SK-N-SH (cell line): Measurements from ENCODE around the gene RFX3. TPM values are rescaled to one million over a fixed set of nuclear protein-coding genes. Genes with fewer than 3 reads are reported as not detected.

ENCODE experiments used
- CTCF ChIA-PET: fragments of 300-600, 350-600 bp; formaldehyde crosslinking; extraction: SDS; loops from one replicate; lab custom pipeline; 2021; lab: Yijun Ruan, JAX
- POLR2A ChIA-PET: fragments of 350-600 bp; sonication (Branson Sonifier 250); formaldehyde crosslinking; extraction: SDS; loops from one replicate; lab custom pipeline; 2020; ENCODE audit warnings: antibody characterized with exemption, inconsistent platforms; lab: Yijun Ruan, JAX
- DNase-seq: peaks from one replicate; pipeline ENCODE4 v3.0.0; 2012
- H2AFZ ChIP-seq: fragments of 200-600 bp; sonication (generic); 2 replicates; pipeline ENCODE4 v1.8.1; 2016; ENCODE audit warnings: antibody characterized with exemption, mild to moderate bottlenecking, low read depth
- H3F3A ChIP-seq: fragments of 200-600 bp; sonication (generic); replicated peaks from 2 replicates; pipeline ENCODE3; 2016; ENCODE audit warnings: antibody characterized with exemption, mild to moderate bottlenecking; ENCODE audit not compliant: insufficient read depth
- H3K27ac ChIP-seq, 2 experiments: fragments of 200-500 bp in 1 of 2; fragments of 200-600 bp in 1 of 2; sonication (Bioruptor generic) in 1 of 2; sonication (generic), shearing (Covaris generic) in 1 of 2; 2 replicates each; pipeline versions ENCODE4 v1.5.1 to v1.6.1; 2014 to 2016; ENCODE audit warnings: low read depth in 2 of 2, inconsistent platforms in 1 of 2, low read length in 1 of 2, mild to moderate bottlenecking in 1 of 2, mixed read lengths in 1 of 2
- H3K27me3 ChIP-seq: fragments of 200-600 bp; sonication (generic), shearing (Covaris generic); 2 replicates; pipeline ENCODE4 v1.6.1; 2016; ENCODE audit warnings: mixed run types; ENCODE audit not compliant: insufficient read depth
- H3K36me3 ChIP-seq, 2 experiments: fragments of 200-500 bp in 1 of 2; fragments of 200-600 bp in 1 of 2; sonication (Bioruptor generic) in 1 of 2; sonication (generic) in 1 of 2; replicated peaks in 1 of 2; 2 replicates each; pipeline versions ENCODE3 to v1.5.1; 2014 to 2016; ENCODE audit warnings: low read length in 1 of 2, mild to moderate bottlenecking in 1 of 2; ENCODE audit not compliant: insufficient read depth in 2 of 2, control insufficient read depth in 1 of 2
- H3K4me1 ChIP-seq, 2 experiments: fragments of 200-500 bp in 1 of 2; fragments of 200-600 bp in 1 of 2; sonication (Bioruptor generic) in 1 of 2; sonication (generic), shearing (Covaris generic) in 1 of 2; 2 replicates each; pipeline versions ENCODE4 v1.5.1 to v1.6.1; 2014 to 2016; ENCODE audit warnings: low read depth in 1 of 2, low read length in 1 of 2, mixed run types in 1 of 2; ENCODE audit not compliant: insufficient read depth in 2 of 2, control insufficient read depth in 1 of 2
- H3K4me2 ChIP-seq: fragments of 200-600 bp; sonication (generic), shearing (Covaris generic); 2 replicates; pipeline ENCODE4 v1.6.1; 2017; ENCODE audit warnings: mixed run types
- H3K4me3 ChIP-seq, 2 experiments: fragments of 200-500 bp in 1 of 2; fragments of 200-600 bp in 1 of 2; sonication (Bioruptor generic) in 1 of 2; sonication (generic), shearing (Covaris generic) in 1 of 2; 2 replicates each; pipeline versions ENCODE4 v1.5.1 to v1.8.1; 2014 to 2016; ENCODE audit warnings: low read depth in 2 of 2, inconsistent platforms in 1 of 2, low read length in 1 of 2, mild to moderate bottlenecking in 1 of 2, mixed read lengths in 1 of 2, moderate library complexity in 1 of 2
- H3K79me2 ChIP-seq: fragments of 200-600 bp; sonication (generic); 2 replicates; pipeline ENCODE4 v1.8.1; 2017; ENCODE audit warnings: mild to moderate bottlenecking; ENCODE audit not compliant: insufficient read depth
- H3K9ac ChIP-seq: fragments of 200-600 bp; sonication (generic); 2 replicates; pipeline ENCODE4 v1.6.1; 2017; ENCODE audit warnings: mixed run types
- H3K9me2 ChIP-seq: fragments of 200-600 bp; sonication (generic); 2 replicates; pipeline ENCODE4 v1.6.1; 2017; ENCODE audit warnings: mixed run types
- H3K9me3 ChIP-seq: fragments of 200-600 bp; sonication (generic); 2 replicates; pipeline ENCODE4 v1.6.1; 2017; ENCODE audit warnings: mixed run types, mild to moderate bottlenecking, moderate library complexity
- H4K20me1 ChIP-seq: fragments of 200-600 bp; sonication (generic); 2 replicates; pipeline ENCODE4 v1.6.1; 2017; ENCODE audit warnings: mild to moderate bottlenecking, mixed run types; ENCODE audit not compliant: insufficient read depth
- EP300 ChIP-seq, 2 experiments: IDR thresholded peaks; 2 replicates each; pipeline versions ENCODE4 v1.4.0 to v1.6.1; 2012; ENCODE audit warnings: borderline replicate concordance in 1 of 2, low read depth in 1 of 2, low read length in 1 of 2
- EZH2phosphoT487 ChIP-seq: fragments of 200-600 bp; sonication (generic); IDR thresholded peaks from 2 replicates; pipeline ENCODE4 v1.6.1; 2017; ENCODE audit warnings: low read depth, mixed run types, mild to moderate bottlenecking, antibody characterized with exemption, moderate library complexity, borderline replicate concordance
- FOSL2 ChIP-seq: IDR thresholded peaks from 2 replicates; pipeline ENCODE4 v1.4.0; 2012; ENCODE audit warnings: low read depth, mild to moderate bottlenecking, moderate library complexity, borderline replicate concordance
- FOXM1 ChIP-seq: IDR thresholded peaks from 2 replicates; pipeline ENCODE4 v1.4.0; 2012; ENCODE audit warnings: low read depth, mild to moderate bottlenecking
- MEF2A ChIP-seq: IDR thresholded peaks from 2 replicates; pipeline ENCODE4 v1.4.0; 2012; ENCODE audit warnings: low read depth, borderline replicate concordance
- POLR2AphosphoS5 ChIP-seq: IDR thresholded peaks from 2 replicates; pipeline ENCODE4 v1.6.1; 2012; ENCODE audit warnings: low read depth, low read length
- RAD21 ChIP-seq: IDR thresholded peaks from 2 replicates; pipeline ENCODE4 v1.6.1; 2012; ENCODE audit warnings: mild to moderate bottlenecking, low read length
- RFX5 ChIP-seq: IDR thresholded peaks from 2 replicates; pipeline ENCODE4 v1.6.1; 2012; ENCODE audit warnings: mild to moderate bottlenecking, improper control_type of control experiment, low read length
- TCF12 ChIP-seq: IDR thresholded peaks from 2 replicates; pipeline ENCODE4 v1.4.0; 2012
- TEAD4 ChIP-seq: IDR thresholded peaks from 2 replicates; pipeline ENCODE4 v1.4.0; 2012; ENCODE audit warnings: mild to moderate bottlenecking, borderline replicate concordance; ENCODE audit not compliant: insufficient read depth
- YY1 ChIP-seq: IDR thresholded peaks from 2 replicates; pipeline ENCODE4 v1.4.0; 2012; ENCODE audit warnings: low read depth, mild to moderate bottlenecking
- WGBS: methylation state at CpG from one replicate; pipeline ENCODE4 v1.1.6; 2017; ENCODE audit warnings: low lambda C conversion rate; 5-methylcytosine and 5-hydroxymethylcytosine counted together
- polyA plus RNA-seq, 3 experiments: library from polyadenylated mRNA; depleted of rRNA; stranded (reverse); fragments of >200 nt; gene quantifications; 2 replicates each; pipeline ENCODE4 v1.2.3, GENCODE V29; 2012
- TF ChIP-seq, protein P1 (sequence below): IDR thresholded peaks from 2 replicates; pipeline ENCODE4 v1.4.0; 2012; ENCODE audit warnings: low read depth, borderline replicate concordance
- TF ChIP-seq, protein P2 (sequence below): fragments of 200-600 bp; sonication (generic); IDR thresholded peaks from 2 replicates; pipeline ENCODE4 v1.6.1; 2017; ENCODE audit warnings: antibody characterized with exemption, mild to moderate bottlenecking, moderate library complexity
- TF ChIP-seq, protein P3 (sequence below): IDR thresholded peaks from 2 replicates; pipeline ENCODE4; 2012

Gene RFX3
- polyA plus RNA-seq, 1 of the 3 experiments (the other 2 are of a cell fraction): 1.7 TPM

DNA sequence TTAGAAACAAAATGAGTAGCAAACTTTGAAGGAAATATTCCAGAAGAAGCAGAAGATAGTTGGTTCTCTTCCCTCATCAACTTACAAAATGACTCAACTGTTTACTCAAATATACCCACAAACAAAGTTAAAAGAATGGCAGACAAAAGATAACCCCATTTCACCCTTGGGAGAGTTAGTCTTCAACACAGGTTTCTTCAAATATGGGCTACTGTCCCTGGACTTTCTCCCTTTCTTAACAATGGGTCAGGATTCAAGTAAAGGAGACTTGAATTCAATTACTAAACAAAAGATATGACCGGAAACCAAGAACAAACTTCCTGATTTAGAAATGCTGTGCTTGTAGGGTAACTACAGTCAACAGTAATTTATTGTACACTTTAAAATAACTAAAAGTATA, 14.2 kb downstream of the RFX3 start:
- no peak overlapping the region for H3K4me3 ChIP-seq
- no peak for DNase-seq
- TF ChIP-seq POLR2AphosphoS5 (no peak), RAD21 (no peak), RFX5 (no peak)
- TF ChIP-seq, protein P1, sequence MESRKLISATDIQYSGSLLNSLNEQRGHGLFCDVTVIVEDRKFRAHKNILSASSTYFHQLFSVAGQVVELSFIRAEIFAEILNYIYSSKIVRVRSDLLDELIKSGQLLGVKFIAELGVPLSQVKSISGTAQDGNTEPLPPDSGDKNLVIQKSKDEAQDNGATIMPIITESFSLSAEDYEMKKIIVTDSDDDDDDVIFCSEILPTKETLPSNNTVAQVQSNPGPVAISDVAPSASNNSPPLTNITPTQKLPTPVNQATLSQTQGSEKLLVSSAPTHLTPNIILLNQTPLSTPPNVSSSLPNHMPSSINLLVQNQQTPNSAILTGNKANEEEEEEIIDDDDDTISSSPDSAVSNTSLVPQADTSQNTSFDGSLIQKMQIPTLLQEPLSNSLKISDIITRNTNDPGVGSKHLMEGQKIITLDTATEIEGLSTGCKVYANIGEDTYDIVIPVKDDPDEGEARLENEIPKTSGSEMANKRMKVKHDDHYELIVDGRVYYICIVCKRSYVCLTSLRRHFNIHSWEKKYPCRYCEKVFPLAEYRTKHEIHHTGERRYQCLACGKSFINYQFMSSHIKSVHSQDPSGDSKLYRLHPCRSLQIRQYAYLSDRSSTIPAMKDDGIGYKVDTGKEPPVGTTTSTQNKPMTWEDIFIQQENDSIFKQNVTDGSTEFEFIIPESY: no peak
- TF ChIP-seq, protein P2, sequence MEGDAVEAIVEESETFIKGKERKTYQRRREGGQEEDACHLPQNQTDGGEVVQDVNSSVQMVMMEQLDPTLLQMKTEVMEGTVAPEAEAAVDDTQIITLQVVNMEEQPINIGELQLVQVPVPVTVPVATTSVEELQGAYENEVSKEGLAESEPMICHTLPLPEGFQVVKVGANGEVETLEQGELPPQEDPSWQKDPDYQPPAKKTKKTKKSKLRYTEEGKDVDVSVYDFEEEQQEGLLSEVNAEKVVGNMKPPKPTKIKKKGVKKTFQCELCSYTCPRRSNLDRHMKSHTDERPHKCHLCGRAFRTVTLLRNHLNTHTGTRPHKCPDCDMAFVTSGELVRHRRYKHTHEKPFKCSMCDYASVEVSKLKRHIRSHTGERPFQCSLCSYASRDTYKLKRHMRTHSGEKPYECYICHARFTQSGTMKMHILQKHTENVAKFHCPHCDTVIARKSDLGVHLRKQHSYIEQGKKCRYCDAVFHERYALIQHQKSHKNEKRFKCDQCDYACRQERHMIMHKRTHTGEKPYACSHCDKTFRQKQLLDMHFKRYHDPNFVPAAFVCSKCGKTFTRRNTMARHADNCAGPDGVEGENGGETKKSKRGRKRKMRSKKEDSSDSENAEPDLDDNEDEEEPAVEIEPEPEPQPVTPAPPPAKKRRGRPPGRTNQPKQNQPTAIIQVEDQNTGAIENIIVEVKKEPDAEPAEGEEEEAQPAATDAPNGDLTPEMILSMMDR: no peak
- H2AFZ ChIP-seq: no peak overlapping the region
- H3K9ac ChIP-seq: no peak overlapping the region
- H3K4me2 ChIP-seq: no peak overlapping the region
- peaks cover 7% of the 10 kb centered on the region for H3F3A ChIP-seq
- no peaks in the 10 kb centered on the region; the same call in none of the 2 replicates for H3K79me2 ChIP-seq
- H3K9me3 ChIP-seq: no peaks in the 10 kb centered on the region; the same call in 1 of the 2 replicates
- H3K27ac ChIP-seq: no peak overlapping the region
- H3K27me3 ChIP-seq: no peaks in the 10 kb centered on the region
- H3K36me3 ChIP-seq: peaks cover 0 to 2% of the 10 kb centered on the region in 2 experiments
- H3K9me2 ChIP-seq: no peaks in the 10 kb centered on the region
- H4K20me1 ChIP-seq: no peaks in the 10 kb centered on the region
- CTCF ChIA-PET: no interaction called here
- POLR2A ChIA-PET: no interaction called here
- peaks cover 12 to 25% of the 10 kb centered on the region in 2 experiments; a peak in 3 of 4 replicates for H3K4me1 ChIP-seq
- WGBS: 84% methylated on average over 1 of the region's 1 CpG

DNA sequence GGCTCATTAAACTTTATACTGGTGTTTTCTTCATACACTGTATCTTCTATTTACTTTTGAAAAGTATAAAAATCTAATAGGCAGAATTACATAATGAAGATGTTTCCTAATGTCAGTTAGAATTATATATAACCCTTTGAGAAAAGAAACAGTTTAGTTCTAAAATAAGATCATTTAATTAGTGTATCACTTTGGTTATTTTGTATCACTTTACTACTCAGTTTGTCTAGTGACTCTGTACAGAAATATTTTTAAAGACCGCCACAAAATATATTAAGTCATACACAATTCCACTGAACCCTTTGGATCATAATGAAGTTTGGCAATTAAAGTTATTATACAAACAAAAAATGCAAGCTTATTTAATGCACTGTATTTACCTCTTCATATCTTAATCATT, 15.0 kb downstream of the RFX3 start:
- Histone ChIP-seq H3K9me2 (no peaks in the 10 kb centered on the region), H3K4me1 (peaks cover 12 to 25% of the 10 kb centered on the region in 2 experiments; a peak in 3 of 4 replicates), H3K9me3 (no peaks in the 10 kb centered on the region; the same call in 1 of the 2 replicates), H3K4me2 (no peak overlapping the region), H3F3A (peaks cover 7% of the 10 kb centered on the region), H3K36me3 (peaks cover 0 to 2% of the 10 kb centered on the region in 2 experiments), H3K9ac (no peak overlapping the region), H3K4me3 (no peak overlapping the region), H3K79me2 (no peaks in the 10 kb centered on the region; the same call in none of the 2 replicates), H3K27ac (no peak overlapping the region), H2AFZ (no peak overlapping the region), H4K20me1 (no peaks in the 10 kb centered on the region), H3K27me3 (no peaks in the 10 kb centered on the region)
- ChIA-PET CTCF (no interaction called here), POLR2A (no interaction called here)
- no peak for DNase-seq
- WGBS: 57% methylated on average over 1 of the region's 1 CpG
- TF ChIP-seq POLR2AphosphoS5 (peak; percentile 29; the same call in 1 of the 2 replicates), TCF12 (peak; percentile 47), MEF2A (peak; percentile 24; the same call in 1 of the 2 replicates), EZH2phosphoT487 (no peak), FOSL2 (no peak), YY1 (no peak), RAD21 (no peak), EP300 (IDR thresholded peaks at IDR 0.05; ENCODE audit: borderline replicate concordance in 1 of 2, low read depth in 1 of 2, low read length in 1 of 2) (peak in 1 of 2 experiments; percentile 48; a peak in 1 of 4 replicates), TEAD4 (peak; percentile 39; the same call in 1 of the 2 replicates), FOXM1 (no peak)
- TF ChIP-seq, protein P1: no peak
- TF ChIP-seq, protein P3, sequence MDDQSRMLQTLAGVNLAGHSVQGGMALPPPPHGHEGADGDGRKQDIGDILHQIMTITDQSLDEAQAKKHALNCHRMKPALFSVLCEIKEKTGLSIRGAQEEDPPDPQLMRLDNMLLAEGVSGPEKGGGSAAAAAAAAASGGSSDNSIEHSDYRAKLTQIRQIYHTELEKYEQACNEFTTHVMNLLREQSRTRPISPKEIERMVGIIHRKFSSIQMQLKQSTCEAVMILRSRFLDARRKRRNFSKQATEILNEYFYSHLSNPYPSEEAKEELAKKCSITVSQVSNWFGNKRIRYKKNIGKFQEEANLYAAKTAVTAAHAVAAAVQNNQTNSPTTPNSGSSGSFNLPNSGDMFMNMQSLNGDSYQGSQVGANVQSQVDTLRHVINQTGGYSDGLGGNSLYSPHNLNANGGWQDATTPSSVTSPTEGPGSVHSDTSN: peak; percentile 28; the same call in 1 of the 2 replicates
